Activated T-helper 9 cell treated with anti-CD3 and anti-CD28 coated beads, Interleukin-2, amount 50 U/mL, for 16 hours (primary cell): ENCODE data around the gene PLOD3.

Experiments used
- DNase-seq: peaks from one replicate; pipeline ENCODE4 v3.0.0-alpha.2; 2020; ENCODE audit warnings: low read depth

The PLOD3 gene

GRCh38 chr7:101164071-101164840 lies 53.1 kb downstream of the PLOD3 start:
- DNase-seq, result no peak

- no peak for DNase-seq
Observed at GRCh38 chr7:101163279-101164070, 53.9 kb downstream of the PLOD3 start.

GRCh38 chr7:101162551-101163278 lies 54.7 kb downstream of the PLOD3 start:
- DNase-seq, result no peak

- DNase-seq, result no peak
Observed at GRCh38 chr7:101161692-101162471, 55.5 kb downstream of the PLOD3 start.

GRCh38 chr7:101160910-101161309 lies 56.5 kb downstream of the PLOD3 start:
- no peak for DNase-seq

- no peak for DNase-seq
Observed at GRCh38 chr7:101159696-101160674, 57.4 kb downstream of the PLOD3 start.

GRCh38 chr7:101156866-101157589 lies 60.4 kb downstream of the PLOD3 start:
- no peak for DNase-seq

- DNase-seq, result no peak
Observed at GRCh38 chr7:101156277-101156676, 61.1 kb downstream of the PLOD3 start.
